Rectal smooth muscle tissue (tissue), 1 donor: Measurements from ENCODE around the gene SEPTIN1.

Experiments
- H3K27ac ChIP-seq: one replicate; pipeline ENCODE4 v1.7.0; 2013; ENCODE audit warnings: low read depth, low read length, inconsistent platforms
- H3K27me3 ChIP-seq: one replicate; pipeline ENCODE4 v1.7.0; 2013; ENCODE audit warnings: low read length; ENCODE audit not compliant: control insufficient read depth, insufficient read depth
- H3K36me3 ChIP-seq: one replicate; pipeline ENCODE4 v1.7.0; 2013; ENCODE audit warnings: low read length; ENCODE audit not compliant: control insufficient read depth, insufficient read depth
- H3K4me1 ChIP-seq: one replicate; pipeline ENCODE4 v1.7.0; 2013; ENCODE audit warnings: low read length; ENCODE audit not compliant: control insufficient read depth, insufficient read depth
- H3K4me3 ChIP-seq: one replicate; pipeline ENCODE4 v1.7.0; 2013; ENCODE audit warnings: low read length
- H3K9ac ChIP-seq: one replicate; pipeline ENCODE4 v1.7.0; 2013; ENCODE audit warnings: low read length

The SEPTIN1 gene, protein sequence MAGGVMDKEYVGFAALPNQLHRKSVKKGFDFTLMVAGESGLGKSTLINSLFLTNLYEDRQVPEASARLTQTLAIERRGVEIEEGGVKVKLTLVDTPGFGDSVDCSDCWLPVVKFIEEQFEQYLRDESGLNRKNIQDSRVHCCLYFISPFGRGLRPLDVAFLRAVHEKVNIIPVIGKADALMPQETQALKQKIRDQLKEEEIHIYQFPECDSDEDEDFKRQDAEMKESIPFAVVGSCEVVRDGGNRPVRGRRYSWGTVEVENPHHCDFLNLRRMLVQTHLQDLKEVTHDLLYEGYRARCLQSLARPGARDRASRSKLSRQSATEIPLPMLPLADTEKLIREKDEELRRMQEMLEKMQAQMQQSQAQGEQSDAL

DNA sequence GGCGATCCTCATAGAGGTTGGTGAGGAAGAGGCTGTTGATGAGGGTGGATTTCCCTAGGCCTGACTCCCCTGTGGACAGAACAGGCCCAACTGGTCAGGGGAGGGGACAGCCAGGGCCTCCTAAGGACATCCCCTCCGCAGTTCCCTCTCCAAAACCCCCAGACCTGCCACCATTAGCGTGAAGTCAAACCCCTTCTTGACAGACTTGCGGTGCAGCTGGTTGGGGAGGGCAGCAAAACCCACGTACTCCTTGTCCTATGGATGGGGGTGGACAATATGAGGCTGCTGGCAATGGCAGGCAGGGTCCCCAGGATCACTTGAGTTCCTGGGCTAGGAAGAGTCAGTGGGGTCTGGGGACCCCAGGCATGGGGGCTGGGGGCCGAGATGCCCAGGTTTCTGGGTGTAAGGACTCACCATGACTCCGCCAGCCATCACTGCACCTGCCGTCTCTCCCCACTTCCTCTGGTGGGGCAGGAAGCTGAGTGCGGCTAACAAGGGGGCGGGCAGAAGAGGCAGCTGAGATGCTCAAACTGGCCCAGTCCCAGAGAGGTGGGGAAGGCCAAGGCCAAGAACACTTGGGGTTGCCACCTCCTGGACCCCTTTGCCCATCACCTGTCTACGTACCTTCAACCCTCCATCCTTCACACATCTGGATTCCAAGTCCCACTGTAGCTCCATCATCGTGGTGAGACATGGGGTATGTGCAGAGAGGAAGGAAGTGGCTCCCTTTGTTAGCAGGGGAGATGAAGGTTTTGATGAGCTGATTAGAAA, at the start of gene SEPTIN1:
Gene SEPTIN1 (minus strand): TSS at position 451 of the 771 bp plus-strand sequence. CDS start 19 bp downstream, at position 432.
- H3K36me3 ChIP-seq: no peaks in the 10 kb centered on the region
- no peak within 1 kb of the TSS for H3K27ac ChIP-seq
- no peak within 1 kb of the TSS for H3K9ac ChIP-seq
- no peaks in the 10 kb centered on the region for H3K27me3 ChIP-seq
- peak within 1 kb of the TSS; percentile 38 for H3K4me3 ChIP-seq
- peaks cover 6% of the 10 kb centered on the region for H3K4me1 ChIP-seq

DNA sequence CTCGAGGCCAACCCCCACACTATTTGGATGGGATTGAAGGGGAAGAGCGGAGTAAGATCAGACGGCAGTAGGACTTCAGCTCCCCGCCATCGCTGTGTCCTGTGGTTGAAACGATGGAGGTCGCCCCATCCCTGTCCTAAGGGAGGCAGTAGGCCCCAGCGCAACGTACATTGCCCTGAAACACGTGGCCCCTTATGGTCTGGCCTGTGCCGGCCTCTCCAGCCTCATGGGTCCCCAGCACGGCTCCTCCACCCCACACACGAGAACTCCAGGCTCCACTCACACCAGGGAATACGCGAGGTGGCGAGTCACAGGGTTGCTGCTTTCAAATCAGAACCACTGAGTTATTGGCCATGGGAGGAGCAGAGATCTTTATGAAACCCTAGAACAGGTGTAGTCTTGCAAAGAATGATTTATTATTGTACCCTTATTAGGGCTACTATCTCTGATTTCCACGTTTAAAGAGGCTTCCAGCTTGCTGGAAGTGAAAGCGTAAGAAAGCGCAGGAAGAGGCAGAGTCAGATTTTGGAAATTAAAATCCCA, 48.1 kb upstream of the SEPTIN1 start:
- peak overlapping the region; percentile 66 for H3K27ac ChIP-seq
- H3K27me3 ChIP-seq: no peaks in the 10 kb centered on the region
- H3K4me1 ChIP-seq: peaks cover 9% of the 10 kb centered on the region
- peak overlapping the region; percentile 52 for H3K4me3 ChIP-seq
- peak overlapping the region; percentile 57 for H3K9ac ChIP-seq
- no peaks in the 10 kb centered on the region for H3K36me3 ChIP-seq

DNA sequence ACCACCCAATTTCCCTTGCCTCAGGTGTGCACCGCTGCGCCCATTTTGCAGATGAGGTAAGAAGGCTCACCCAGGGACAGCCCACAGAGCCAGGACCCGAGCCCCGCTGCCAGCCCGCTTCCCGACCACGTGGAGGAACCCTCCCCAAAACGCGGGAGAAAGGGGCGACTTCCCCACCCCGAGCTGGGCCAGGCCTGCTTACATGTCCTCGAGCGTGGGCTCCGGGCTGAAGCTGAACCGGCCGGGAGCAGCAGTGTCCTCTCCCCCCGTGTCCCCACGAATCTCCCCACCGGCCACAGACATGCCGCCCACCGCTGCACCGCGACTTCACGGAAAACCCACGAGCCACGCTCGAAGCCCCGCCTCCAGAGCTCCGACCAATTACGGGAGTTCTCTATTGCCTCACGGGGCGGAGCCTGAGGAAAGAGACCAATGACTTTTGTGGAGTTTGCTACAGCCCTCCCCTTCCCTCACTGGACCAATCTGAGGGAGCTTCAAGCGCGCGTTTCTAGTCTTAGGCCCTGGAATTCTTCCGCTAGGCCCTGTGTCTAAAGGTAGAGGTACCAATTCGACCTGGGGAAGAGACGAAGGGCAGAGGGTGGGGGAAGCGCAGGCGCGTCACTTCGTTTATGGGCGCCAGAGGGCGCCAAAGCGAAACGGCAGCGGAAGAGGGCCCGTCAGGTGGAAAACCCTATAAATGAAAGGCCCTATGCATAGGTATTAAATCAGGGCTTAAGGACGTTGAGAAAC, 47.5 kb upstream of the SEPTIN1 start, which contains the start of gene DCTPP1:
Gene DCTPP1 (minus strand): TSS at position 353 of the 750 bp plus-strand sequence. CDS start 50 bp downstream, at position 303.
- Histone ChIP-seq H3K4me3 (peak within 1 kb of the TSS; percentile 78), H3K27ac (peak within 1 kb of the TSS; percentile 66), H3K27me3 (no peaks in the 10 kb centered on the region), H3K9ac (peak within 1 kb of the TSS; percentile 71), H3K4me1 (peaks cover 9% of the 10 kb centered on the region), H3K36me3 (no peaks in the 10 kb centered on the region)

DNA sequence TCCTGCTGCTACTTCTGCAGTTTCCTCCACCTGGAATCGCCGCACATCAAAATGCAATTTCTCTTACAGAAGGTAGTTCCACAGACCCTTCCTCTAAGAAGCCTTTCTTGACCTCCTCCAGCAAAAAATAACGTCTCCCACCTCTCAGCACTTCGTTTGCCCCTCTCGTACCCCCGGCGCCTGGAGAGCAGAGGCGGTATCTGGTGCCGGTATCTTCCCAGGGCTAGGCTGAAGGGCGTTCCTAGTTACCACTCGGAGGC, 47.0 kb upstream of the SEPTIN1 start:
- Histone ChIP-seq H3K27me3 (no peaks in the 10 kb centered on the region), H3K4me3 (peak overlapping the region; percentile 78), H3K9ac (peak overlapping the region; percentile 71), H3K27ac (peak overlapping the region; percentile 66), H3K36me3 (no peaks in the 10 kb centered on the region), H3K4me1 (peaks cover 9% of the 10 kb centered on the region)

DNA sequence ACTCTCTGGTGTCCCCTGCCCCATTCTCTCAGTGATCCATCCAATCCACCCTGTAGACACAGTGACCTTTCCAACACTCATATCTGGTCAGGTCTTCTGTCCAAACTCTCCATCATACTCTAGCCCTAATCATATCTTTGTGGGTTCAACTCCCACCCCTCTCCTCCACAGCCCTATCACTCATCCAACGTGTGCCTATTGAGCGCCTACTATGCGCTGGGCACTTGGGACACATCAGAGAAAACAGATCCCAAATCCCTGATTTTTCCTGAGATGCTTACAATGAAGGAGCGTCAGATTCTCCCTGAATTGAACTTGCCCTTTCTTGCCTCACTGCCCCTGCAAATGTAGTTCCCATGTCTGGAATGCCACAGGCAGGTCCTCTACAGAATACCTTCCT, 45.7 kb upstream of the SEPTIN1 start:
- Histone ChIP-seq H3K9ac (no peak overlapping the region), H3K27me3 (no peaks in the 10 kb centered on the region), H3K36me3 (no peaks in the 10 kb centered on the region), H3K27ac (no peak overlapping the region), H3K4me3 (no peak overlapping the region), H3K4me1 (peaks cover 9% of the 10 kb centered on the region)

DNA sequence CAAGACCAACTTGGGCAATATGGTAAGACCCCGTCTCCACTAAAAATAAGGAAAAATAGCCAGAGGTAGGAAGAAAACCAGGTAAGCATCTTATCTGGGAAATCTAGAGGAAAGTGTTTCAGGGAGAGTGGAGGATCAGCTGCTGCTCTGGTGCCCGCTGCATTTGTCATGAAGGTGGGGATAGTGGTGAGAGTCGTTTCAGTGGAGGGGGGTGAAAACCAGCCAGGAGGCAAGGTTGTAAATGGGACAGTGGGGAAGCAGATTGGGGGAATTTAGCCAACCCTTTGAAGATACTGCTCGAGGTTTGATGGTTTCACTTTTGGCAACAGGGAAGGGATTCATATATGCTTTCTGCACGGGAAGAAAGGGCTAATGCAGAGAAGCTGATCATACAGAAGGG, 38.6 kb upstream of the SEPTIN1 start:
- Histone ChIP-seq H3K4me1 (no peaks in the 10 kb centered on the region), H3K27ac (no peak overlapping the region), H3K4me3 (no peak overlapping the region), H3K36me3 (peaks cover 7% of the 10 kb centered on the region), H3K9ac (no peak overlapping the region), H3K27me3 (no peaks in the 10 kb centered on the region)

DNA sequence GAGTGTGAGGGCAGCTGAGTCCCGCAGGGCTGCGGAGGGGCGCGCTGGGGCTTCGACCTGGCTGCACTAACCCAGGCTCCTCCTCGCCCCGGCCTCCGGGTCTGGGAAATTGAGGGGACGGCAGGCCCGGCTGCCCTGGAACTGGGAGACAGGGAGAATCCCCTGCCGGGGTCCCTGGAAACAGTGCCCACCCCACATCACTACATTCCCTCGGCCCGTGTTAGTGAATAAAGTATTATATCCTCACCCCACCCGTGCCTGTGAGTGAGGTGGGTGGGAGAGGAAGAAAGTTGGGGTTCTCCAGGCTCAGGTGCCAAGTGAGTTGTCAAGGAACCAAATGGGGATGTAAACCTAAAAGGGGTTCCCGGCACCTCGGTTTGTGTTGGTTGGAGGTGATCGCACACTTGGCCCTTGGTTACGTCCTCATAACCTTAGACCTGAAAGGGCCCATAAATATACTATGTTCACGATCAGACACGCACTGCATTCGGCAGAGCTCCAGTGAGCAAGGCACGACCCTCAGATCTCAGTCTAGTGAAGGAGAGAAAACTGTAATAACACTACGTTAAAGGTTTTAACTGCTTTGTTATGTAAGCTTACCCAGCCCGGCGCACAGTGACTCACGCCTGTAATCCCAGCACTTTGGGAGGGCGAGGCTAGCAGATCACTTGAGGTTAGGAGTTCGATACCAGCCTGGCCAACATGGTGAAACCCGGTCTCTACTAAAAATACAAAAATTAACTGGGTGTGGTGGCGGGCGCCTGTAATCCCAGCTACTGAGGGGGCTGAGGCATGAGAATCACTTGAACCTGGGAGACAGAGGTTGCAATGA, 36.2 kb upstream of the SEPTIN1 start:
- H3K9ac ChIP-seq: no peak overlapping the region
- peak overlapping the region; percentile 74 for H3K27ac ChIP-seq

DNA sequence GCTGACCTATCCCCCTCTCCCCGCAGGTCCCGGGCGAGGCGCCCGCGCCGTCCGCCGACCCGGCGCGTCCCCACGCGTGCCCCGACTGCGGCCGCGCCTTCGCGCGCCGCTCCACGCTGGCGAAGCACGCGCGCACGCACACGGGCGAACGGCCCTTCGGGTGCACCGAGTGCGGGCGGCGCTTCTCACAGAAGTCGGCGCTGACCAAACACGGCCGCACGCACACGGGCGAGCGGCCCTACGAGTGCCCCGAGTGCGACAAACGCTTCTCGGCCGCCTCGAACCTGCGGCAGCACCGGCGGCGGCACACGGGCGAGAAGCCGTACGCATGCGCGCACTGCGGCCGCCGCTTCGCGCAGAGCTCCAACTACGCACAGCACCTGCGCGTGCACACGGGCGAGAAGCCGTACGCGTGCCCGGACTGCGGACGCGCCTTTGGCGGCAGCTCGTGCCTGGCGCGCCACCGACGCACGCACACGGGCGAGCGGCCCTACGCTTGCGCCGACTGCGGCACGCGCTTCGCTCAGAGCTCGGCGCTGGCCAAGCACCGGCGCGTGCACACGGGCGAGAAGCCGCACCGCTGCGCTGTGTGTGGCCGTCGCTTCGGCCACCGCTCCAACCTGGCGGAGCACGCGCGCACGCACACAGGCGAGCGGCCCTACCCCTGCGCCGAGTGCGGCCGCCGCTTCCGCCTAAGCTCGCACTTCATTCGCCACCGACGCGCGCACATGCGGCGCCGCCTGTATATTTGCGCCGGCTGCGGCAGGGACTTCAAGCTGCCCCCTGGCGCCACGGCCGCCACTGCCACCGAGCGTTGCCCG, 35.4 kb upstream of the SEPTIN1 start:
- H3K4me1 ChIP-seq: no peaks in the 10 kb centered on the region
- peak overlapping the region; percentile 82 for H3K27ac ChIP-seq
- no peaks in the 10 kb centered on the region for H3K27me3 ChIP-seq
- peaks cover 16% of the 10 kb centered on the region for H3K36me3 ChIP-seq
- peak overlapping the region; percentile 66 for H3K4me3 ChIP-seq
- no peak overlapping the region for H3K9ac ChIP-seq

More for the DNA sequence above, 36.2 kb upstream of the SEPTIN1 start:
- Histone ChIP-seq H3K4me3 (peak overlapping the region; percentile 66), H3K36me3 (peaks cover 15% of the 10 kb centered on the region), H3K27me3 (no peaks in the 10 kb centered on the region), H3K4me1 (no peaks in the 10 kb centered on the region)

DNA sequence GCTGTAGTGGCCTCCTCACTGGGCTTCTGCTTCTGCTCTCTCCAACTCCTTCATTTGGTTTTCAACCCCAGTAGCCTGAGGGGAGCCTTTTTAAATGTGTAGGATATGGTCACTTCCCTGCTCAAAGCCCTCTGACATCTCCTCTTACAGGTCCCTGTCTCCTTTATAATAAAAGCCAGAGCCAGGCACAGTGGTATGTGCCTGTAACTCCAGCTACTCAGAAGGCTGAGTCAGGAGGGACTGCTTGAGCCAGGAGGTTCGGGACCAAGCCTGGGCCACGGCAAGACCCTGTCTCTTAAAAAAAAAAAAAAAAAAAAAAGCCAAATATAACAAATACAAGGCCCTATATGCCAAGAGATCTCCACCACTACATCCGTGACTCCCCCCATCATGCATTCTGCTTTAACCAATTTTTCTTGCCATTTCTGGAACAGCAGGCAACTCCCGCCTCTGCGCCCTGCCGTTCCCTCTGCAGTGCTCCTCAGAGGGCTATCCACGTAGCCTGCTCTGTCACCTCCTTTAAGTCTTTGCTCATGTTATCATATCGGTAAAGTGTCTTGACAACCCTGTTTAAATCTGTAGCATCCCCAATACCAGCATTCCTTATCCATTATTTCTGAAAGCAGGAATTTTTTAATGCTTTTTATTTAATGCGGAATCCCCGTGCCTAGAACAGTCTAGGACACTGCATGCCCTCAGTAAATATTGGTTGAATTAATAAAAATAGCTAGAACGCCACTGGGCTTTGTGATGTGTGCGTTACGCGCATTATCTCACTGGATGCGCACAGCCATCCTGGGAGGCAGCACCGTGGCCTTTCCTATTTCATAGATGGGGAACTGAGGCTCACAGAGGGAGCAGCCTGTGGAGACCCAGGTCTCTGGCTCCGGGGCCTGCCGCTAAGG, 34.5 kb upstream of the SEPTIN1 start:
- H3K4me3 ChIP-seq: peak overlapping the region; percentile 66
- H3K27ac ChIP-seq: peak overlapping the region; percentile 82
- peaks cover 16% of the 10 kb centered on the region for H3K36me3 ChIP-seq
- H3K27me3 ChIP-seq: no peaks in the 10 kb centered on the region
- peak overlapping the region; percentile 53 for H3K9ac ChIP-seq
- H3K4me1 ChIP-seq: no peaks in the 10 kb centered on the region

DNA sequence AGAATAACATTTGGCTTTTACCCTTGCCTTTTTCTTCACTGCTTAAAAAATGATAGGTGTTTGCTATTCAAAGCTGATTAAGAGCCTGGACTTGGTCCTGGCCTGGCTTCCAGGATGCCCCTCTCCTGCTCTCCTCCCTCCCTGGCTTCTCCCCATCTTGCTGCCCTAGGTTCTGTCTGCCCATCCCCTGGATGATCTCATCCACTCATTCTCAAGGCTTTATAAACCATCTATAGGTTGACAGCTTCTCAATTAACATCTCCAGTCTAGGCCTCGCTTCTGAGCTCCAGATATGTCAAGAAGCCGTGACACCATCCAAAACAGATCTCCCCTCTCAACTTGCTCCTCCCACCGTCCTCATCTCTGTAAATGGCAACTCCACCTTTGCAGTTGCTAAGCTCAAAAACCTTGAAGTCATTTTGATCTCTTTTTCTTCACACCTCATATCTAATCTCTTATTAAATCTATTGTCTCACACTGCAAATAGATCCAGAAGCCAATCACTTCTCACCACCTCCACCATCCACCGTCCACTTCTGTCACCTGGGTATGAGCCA, 33.8 kb upstream of the SEPTIN1 start:
- Histone ChIP-seq H3K27me3 (no peaks in the 10 kb centered on the region), H3K27ac (no peak overlapping the region), H3K36me3 (peaks cover 20% of the 10 kb centered on the region), H3K4me1 (no peaks in the 10 kb centered on the region), H3K4me3 (no peak overlapping the region), H3K9ac (no peak overlapping the region)
